GM21737 (cell line): Measurements from ENCODE around the gene RAB9A.
"Not testable (repeated sequence)": the region's sequence is repeated elsewhere in the genome, so short reads cannot be mapped to it uniquely, and the experiment has no call there.

Experiments used
- ATAC-seq: cut with Tn5 transposase; IDR thresholded peaks from one replicate; pipeline ENCODE4 v1.9.1; 2021; ENCODE audit warnings: mild to moderate bottlenecking, moderate library complexity; ENCODE audit not compliant: unreplicated experiment

RAB9A gene

DNA sequence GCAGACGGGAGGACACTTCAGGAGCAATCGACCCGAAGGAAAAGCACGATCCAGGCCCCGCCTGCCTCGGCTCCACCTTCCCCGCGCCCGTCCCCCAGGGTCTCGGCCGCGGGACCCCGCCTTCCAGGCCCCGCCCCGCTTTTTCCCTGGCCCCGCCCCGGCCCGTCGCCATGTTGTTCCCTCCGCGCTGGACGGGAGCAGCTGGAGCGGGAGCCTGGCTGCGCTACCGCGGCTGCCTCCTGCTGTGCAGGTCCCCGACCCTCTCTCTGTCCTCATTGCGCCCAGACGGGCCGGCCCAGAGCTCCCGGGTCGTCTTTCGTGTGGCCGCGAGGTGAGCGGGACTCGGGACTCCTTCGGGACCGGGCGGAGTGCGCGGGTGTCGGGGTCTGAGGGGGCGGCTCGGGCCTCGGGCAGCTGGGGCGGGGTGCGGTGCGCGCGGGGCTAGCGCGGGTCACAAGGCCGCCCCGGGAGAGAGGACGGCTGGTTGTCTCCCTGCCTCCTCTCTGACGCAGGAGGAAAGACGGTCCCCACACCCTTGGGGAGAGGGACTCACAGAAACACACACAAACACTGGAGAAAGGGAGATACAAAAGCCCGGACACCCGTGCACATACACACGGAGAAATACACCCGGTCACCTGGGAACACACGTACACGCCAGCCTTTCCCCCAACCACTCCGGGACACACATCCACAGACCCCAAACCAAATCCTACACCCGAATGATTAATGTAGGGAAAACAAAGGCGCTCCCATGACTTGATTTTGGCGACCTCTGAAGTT is at the start of gene RAB9A:
Gene RAB9A (plus strand): TSS at position 171 of the 783 bp plus-strand sequence. CDS start 19,619 bp downstream, outside the sequence.
- ATAC-seq = peak; percentile 68

DNA sequence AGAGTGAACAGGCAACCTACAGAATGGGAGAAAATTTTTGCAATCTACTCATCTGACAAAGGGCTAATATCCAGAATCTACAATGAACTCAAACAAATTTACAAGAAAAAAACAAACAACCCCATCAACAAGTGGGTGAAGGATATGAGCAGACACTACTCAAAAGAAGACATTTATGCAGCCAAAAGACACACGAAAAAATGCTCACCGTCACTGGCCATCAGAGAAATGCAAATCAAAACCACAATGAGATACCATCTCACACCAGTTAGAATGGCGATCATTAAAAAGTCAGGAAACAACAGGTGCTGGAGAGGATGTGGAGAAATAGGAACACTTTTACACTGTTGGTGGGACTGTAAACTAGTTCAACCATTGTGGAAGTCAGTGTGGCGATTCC is 47.2 kb upstream of the RAB9A start:
- ATAC-seq = not testable (repeated sequence)

DNA sequence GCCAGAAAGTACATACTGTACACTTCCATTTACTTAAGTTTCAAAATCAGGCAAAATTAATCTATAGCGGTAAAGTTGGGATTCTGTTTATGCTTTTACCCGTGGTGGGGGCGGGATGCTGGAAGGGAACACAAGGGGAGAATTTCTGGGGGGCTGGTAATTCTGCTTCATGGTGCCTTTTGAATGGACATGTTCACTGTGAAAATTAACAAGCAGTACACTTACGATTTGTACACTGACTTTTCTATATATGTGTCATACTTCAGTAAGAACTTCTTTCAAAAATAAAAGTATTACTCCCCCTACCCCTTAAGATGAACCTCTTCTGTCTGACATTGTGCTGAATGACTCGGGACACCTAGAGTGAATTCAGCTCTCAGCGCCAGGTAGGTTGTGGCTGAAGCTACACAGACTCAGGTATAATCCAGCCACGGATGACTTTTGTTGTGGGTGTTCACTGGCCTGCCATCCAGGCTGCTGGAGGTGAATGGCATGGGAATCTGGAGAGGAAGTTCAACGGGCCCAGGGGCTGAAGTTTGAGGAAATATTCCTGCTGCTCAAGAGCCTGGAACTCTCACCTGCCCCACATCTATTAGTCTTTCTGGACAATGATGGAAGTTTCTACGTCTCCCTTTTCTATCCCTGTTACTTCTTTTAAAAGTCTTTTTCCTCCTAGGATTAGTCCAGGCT is 43.3 kb upstream of the RAB9A start:
- no peak for ATAC-seq

- no peak for ATAC-seq
Measured at GRCh38 chrX:13646154-13646549, 42.8 kb upstream of the RAB9A start.

- ATAC-seq = no peak
Measured at GRCh38 chrX:13647709-13648212, 41.2 kb upstream of the RAB9A start.

- ATAC-seq = not testable (repeated sequence)
Measured at GRCh38 chrX:13648336-13648735, 40.6 kb upstream of the RAB9A start.

DNA sequence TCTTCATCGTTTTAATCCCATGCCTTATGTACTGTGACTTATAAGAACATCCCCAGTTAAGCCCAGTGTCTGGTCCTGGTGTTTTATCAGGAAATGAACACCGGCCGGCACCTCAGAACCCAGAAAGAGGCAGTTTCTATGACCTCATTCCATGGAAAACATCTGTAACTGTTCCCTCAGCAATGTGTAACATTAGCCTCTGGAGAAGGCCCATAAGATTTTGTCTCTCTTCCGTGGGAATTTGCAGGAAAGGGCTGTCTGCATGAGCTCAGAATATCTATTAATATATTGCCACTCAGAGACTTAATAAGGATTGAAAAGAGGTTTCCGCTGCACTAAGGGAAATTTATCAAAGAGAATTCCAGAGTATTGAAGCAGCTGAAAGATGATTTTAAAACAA is 39.1 kb upstream of the RAB9A start:
- ATAC-seq = no peak

- no peak for ATAC-seq
Measured at GRCh38 chrX:13650318-13650717, 38.6 kb upstream of the RAB9A start.

GRCh38 chrX:13651150-13651549 is 37.8 kb upstream of the RAB9A start:
- no peak for ATAC-seq

DNA sequence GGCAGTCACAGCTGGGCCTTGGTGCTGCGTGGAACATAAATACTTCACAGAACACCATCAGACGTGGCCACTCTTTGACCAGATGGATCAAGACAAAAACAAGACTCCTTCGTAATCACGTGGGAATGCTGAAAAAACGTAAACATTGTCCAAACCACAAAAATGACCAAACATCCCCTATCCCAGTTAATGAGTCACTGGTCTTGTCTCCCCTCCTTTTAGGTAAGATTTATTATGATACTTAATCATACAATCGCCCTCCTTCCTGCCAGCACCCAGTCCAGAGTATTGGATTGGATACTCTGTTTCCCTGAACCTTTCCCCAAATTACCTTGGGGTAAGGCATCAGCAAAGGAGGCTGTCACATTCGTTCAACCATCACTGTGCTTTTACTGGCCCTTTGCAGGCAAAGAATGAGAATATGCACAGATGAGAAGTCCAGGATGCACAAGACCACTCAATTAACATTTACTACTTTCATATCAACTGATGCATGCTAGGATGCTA is 36.6 kb upstream of the RAB9A start:
- no peak for ATAC-seq

DNA sequence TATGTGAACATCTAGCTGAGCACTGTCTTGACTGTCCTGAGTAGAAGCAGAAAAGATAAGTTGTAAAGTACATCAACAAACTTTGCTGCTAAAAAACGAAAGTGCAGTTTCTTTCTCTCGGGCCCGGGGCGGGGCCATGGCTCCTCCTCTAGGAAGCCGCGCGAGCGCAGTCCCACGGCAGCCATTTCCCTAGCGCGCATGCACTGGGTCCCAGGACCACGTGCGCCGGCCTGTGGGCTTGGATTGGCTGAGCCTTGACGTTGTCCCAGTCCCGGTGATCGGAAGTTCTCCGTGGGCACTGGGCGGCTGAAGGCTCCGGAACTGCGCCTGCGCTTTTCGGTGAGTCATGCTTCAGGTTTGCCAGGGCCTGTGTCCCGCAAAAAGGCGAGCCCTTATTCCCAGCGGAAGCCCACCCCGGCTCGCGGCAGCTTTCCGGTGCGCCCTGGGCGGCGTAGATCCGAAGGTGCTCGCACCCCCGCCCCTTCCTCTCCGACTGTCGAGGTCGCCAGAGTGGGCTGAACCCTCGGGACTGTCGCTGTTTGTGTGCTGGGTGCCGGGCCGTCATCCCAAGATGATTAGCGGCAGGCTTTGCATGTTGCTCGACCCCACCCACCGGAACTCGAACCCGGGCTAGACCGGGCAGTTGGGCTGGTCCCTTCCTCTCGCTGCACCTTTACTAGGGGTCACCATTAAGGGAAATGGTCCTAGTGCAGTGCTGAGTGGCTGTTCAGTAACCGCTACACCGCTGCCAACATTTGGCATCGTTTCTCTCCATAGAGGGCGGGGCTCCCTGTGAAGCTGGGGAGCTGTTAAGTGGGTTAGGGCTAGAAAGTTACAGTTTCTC is 35.9 kb upstream of the RAB9A start, which contains the start of gene TCEANC:
Gene TCEANC (plus strand): TSS at position 292 of the 844 bp plus-strand sequence. CDS start 9,368 bp downstream, outside the sequence.
- peak; percentile 92 for ATAC-seq

GRCh38 chrX:13654116-13654515 is 34.8 kb upstream of the RAB9A start:
- no peak for ATAC-seq

DNA sequence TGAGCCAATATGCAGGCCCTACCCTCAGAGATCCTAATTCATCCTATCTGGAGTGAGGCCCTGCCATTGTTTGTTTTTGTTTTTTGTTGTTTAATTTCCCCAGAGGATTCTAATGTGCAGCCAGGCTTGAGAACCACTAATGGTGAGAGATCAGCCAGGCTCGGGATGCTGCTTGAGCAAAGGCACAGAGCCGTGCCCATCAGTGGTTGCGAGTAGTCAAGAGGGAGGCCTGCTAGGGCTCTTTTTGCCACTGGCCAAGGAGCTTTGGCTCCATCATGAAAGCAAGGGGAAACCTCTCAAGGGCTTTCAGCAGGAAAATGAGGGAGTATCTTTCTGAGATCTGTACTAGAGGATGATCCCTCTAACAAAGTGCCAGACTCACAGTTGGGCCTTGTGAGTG is 33.3 kb upstream of the RAB9A start:
- ATAC-seq = no peak

DNA sequence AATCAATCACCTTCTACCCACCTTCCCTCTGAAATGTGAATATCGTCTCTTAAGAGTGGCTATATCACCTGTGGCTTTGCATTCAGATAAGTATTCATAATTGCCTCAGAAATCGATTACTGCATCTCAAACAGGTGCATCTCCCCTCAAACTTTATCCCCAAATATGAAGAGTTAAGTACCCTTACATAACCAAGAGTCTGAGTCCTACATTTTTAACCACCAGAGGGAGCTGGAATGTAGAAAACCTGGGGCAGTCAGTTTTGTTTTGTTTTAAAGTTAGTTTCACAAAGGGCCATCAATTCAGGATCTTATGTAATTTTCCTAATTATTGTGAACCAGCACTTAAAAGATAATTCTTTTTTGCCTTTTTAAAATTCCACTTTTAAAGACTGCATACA is 30.3 kb upstream of the RAB9A start:
- ATAC-seq = no peak

- ATAC-seq = no peak
Measured at GRCh38 chrX:13659063-13659462, 29.9 kb upstream of the RAB9A start.

DNA sequence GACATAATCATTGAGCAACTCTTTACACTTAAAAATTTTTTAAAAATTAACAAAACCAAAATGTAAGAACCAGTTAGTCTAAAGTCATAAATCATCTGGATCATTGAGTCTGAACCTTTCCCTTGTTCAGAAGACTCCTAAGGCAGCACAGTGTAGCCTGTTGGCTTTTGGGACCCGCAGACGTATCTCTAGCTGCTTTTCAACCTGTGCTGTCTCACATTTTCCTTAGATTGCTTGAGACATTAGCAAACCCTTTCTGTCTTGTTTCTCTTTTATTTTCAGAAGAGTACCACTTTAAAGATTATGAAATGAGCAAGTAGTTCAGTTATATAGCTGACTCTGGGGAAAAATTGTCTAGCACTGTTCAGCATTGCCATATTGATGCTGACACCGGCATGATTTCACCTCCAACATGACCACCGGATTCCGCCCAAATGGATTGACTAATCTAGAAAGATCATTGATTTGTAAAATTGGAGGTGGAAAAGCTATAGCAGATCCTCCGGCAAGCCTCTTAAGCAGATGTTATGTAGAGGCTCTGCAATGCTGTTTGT is 27.1 kb upstream of the RAB9A start:
- no peak for ATAC-seq

DNA sequence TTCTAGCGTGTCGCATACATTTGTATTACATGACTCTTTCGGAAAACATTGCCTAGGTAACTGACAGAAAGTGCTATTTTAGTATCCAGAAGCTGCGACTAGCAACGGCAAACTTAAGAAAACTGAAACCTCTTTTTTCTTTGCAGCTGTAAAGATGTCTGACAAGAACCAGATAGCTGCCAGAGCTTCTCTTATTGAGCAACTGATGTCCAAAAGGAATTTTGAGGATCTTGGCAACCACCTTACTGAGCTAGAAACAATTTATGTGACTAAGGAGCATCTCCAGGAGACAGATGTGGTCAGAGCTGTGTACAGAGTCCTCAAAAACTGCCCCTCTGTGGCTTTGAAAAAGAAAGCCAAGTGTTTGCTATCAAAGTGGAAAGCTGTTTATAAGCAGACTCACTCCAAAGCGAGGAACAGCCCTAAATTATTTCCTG is 26.6 kb upstream of the RAB9A start:
- no peak for ATAC-seq

GRCh38 chrX:13664020-13664419 is 24.9 kb upstream of the RAB9A start:
- no peak for ATAC-seq

- no peak for ATAC-seq
Measured at GRCh38 chrX:13666836-13667235, 22.1 kb upstream of the RAB9A start.

GRCh38 chrX:13667919-13668318 is 21.0 kb upstream of the RAB9A start:
- no peak for ATAC-seq
